BJ (cell line): Measurements from ENCODE around the gene PLEK. TPM values are rescaled to one million over a fixed set of nuclear protein-coding genes. Genes with fewer than 3 reads are reported as not detected.

Experiments used
- CTCF ChIA-PET: fragments of 350-600 bp; formaldehyde crosslinking; extraction: SDS; loops from one replicate; lab custom pipeline; 2021; ENCODE audit warnings: antibody characterized with exemption, inconsistent platforms; lab: Yijun Ruan, JAX
- POLR2A ChIA-PET: fragments of 300-600 bp; sonication (Branson Sonifier 250); formaldehyde crosslinking; extraction: SDS; loops from one replicate; lab custom pipeline; 2021; ENCODE audit warnings: antibody characterized with exemption; lab: Charles Lee
- DNase-seq: peaks from one replicate; pipeline ENCODE4 v3.0.0-alpha.2; 2011; ENCODE audit warnings: low read depth
- H3K27me3 ChIP-seq: 2 replicates; pipeline ENCODE4 v1.6.0; 2011; ENCODE audit warnings: low read length; ENCODE audit not compliant: control insufficient read depth, insufficient read depth
- H3K36me3 ChIP-seq: 2 replicates; pipeline ENCODE4 v1.5.1; 2011; ENCODE audit warnings: low read length; ENCODE audit not compliant: control insufficient read depth, insufficient read depth
- H3K4me3 ChIP-seq: 2 replicates; pipeline ENCODE4 v1.5.1; 2011; ENCODE audit warnings: low read depth, mild to moderate bottlenecking, control low read depth, low read length
- polyA plus RNA-seq: library from polyadenylated mRNA; depleted of rRNA; stranded (reverse); fragments of >200 nt; gene quantifications from 2 replicates; pipeline ENCODE4 v1.2.3, GENCODE V29; 2011
- TF ChIP-seq, protein P1 (sequence below): IDR thresholded peaks from 2 replicates; pipeline ENCODE4 v1.5.1; 2011; ENCODE audit warnings: low read depth, mild to moderate bottlenecking, control low read depth, inconsistent platforms, low read length, moderate library complexity; ENCODE audit not compliant: insufficient read depth

PLEK gene
- polyA plus RNA-seq, 1 experiment, result not detected

DNA sequence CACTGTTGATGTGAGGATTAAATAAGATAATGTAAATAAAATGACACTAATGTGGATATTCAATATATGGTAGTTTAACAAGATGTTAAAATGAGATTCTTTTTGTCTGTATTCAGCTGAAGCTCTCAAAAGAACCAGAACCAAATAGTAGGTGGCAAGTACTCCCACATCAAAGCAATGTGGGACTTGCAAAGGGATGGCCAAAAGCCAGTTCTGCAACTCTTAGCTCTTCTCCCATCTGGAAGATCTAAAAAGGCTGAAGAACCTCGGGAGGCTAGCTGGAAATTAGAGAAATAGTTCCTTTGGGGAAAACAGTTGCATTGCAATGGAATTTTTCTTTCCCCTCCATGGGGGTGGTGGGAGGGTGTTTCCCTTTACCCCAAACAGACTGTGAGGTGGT is 53.3 kb downstream of the PLEK start:
- DNase-seq, result no peak
- Histone ChIP-seq H3K27me3 (peaks cover 16% of the 10 kb centered on the region), H3K36me3 (no peaks in the 10 kb centered on the region), H3K4me3 (no peak overlapping the region)
- TF ChIP-seq, protein P1, sequence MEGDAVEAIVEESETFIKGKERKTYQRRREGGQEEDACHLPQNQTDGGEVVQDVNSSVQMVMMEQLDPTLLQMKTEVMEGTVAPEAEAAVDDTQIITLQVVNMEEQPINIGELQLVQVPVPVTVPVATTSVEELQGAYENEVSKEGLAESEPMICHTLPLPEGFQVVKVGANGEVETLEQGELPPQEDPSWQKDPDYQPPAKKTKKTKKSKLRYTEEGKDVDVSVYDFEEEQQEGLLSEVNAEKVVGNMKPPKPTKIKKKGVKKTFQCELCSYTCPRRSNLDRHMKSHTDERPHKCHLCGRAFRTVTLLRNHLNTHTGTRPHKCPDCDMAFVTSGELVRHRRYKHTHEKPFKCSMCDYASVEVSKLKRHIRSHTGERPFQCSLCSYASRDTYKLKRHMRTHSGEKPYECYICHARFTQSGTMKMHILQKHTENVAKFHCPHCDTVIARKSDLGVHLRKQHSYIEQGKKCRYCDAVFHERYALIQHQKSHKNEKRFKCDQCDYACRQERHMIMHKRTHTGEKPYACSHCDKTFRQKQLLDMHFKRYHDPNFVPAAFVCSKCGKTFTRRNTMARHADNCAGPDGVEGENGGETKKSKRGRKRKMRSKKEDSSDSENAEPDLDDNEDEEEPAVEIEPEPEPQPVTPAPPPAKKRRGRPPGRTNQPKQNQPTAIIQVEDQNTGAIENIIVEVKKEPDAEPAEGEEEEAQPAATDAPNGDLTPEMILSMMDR, result no peak
- CTCF ChIA-PET, result interaction anchor here (1.5 kb wide), 1 partner anchor 10 kb away, joined by 6 read pairs; no protein-coding TSS in a partner anchor
- POLR2A ChIA-PET, result no interaction called here

DNA sequence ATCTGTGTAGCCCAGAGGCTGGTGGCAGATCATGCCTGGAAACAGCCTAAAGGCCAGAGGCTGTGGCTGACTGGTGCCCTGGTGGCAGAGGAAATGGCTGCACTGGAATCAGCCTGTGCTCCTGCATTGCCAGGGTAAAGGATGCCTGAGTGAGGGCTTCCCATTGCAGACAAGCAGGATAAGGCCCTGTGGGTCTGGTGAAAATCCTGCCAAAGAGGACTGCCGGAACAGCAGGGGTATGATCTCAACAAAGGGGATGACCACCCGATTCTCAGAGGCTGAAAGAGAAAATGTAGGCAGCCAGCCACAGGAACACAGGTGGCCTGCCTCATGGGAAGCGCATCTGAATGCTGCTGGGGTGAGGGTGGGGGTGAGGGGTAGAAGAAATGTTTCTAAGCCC is 53.8 kb downstream of the PLEK start:
- no peaks in the 10 kb centered on the region for H3K36me3 ChIP-seq
- ChIA-PET POLR2A (no interaction called here), CTCF (interaction anchor here (1.0 to 1.5 kb wide), 2 partner anchors 10 to 13 kb away, joined by 3 to 6 read pairs; no protein-coding TSS in a partner anchor)
- no peak for DNase-seq
- H3K4me3 ChIP-seq, result no peak overlapping the region
- peaks cover 16% of the 10 kb centered on the region for H3K27me3 ChIP-seq
- TF ChIP-seq, protein P1, result no peak

DNA sequence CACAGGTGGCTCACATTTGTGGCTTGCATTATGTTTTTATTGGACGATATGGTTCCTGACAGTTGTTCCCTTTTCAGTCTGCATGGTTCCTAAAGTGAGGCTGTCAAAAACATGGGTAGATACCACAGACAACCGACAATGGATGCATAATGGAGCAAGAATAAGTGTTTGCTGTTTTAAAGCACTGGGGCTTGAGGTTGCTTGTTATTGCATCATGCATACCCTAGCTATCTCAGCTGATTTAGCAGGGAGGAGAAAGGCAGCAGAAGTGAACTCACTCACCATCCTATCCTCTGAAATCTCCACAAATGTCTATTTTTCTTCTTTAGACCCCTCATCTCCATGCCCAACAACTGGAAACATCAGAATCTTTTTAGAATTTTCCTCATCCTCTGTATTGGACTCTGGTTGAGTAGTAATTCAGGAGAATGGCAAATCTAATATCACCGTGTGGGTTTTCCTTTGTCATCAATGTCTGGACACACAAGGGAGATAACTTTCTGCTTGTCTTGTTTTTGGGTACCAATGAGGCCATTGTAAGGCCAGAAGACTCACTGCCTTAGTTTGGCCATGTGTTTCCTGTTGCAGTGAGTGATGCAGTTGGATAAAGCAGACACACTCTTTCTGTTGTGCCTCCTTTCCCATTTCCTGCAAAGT is 55.3 kb downstream of the PLEK start:
- Histone ChIP-seq H3K36me3 (no peaks in the 10 kb centered on the region), H3K27me3 (peaks cover 16% of the 10 kb centered on the region), H3K4me3 (no peak overlapping the region)
- no peak for DNase-seq
- POLR2A ChIA-PET, result no interaction called here
- TF ChIP-seq, protein P1, result no peak
- CTCF ChIA-PET, result interaction anchor here (1.0 to 1.5 kb wide), 2 partner anchors 10 to 14 kb away, joined by 3 read pairs; no protein-coding TSS in a partner anchor

DNA sequence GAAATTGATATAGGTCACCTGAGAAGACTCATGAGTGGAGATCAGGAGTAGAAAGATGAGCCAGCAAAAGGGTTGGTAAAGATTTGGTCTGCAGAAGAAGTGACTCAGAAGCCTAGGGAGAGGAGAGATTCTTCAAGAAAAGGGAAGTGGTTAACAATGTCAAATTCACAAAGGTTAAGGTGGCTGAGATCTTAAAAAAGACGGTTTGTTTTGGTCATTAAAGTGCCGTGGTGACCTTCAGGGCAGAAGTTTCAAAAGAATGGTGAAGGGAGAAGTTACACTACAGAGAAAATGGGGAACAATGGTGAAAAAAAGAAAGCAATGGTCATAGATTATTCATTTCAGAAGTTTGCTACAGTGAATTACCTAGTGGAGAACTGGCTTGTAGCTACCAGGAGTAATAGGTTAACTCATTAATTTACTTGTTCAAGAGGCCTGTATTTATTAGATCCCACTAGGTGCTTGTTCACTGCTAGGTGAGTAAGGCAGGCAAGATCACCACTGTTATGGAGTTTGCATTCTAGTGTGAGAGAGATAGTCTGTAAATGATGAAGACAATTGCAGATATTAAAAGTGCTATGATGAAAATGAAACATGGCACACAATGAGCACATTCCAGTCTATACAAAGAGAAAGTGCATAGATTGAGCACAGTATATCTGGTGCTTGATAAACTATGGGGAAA is 59.0 kb downstream of the PLEK start:
- Histone ChIP-seq H3K27me3 (peaks cover 3% of the 10 kb centered on the region), H3K36me3 (no peaks in the 10 kb centered on the region), H3K4me3 (no peak overlapping the region)
- DNase-seq, result no peak
- CTCF ChIA-PET, result interaction anchor here (1.0 kb wide), 1 partner anchor 17 kb away, joined by 3 read pairs; no protein-coding TSS in a partner anchor
- POLR2A ChIA-PET, result no interaction called here
- TF ChIP-seq, protein P1, result no peak

DNA sequence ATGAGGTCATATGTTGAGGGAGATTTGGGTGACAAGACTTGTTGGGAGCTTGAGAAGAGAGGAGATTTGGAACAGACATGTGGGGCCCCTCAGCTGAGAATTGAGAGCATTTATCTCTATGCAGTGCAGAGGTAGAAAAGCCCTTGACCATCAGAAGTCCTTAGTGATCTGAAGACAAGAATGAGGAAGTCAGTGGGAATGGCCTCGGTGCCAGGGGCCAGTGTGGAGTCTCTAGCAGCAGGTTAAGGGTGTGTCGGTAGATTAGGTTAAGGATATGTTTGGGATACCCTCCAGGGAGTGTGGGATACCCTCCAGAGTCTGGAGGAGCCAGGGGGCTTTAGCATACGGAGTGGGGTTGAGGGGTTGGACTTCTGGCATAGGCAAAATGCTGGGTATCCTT is 60.4 kb downstream of the PLEK start:
- TF ChIP-seq, protein P1, result no peak
- Histone ChIP-seq H3K4me3 (no peak overlapping the region), H3K36me3 (no peaks in the 10 kb centered on the region), H3K27me3 (peaks cover 2% of the 10 kb centered on the region)
- ChIA-PET POLR2A (no interaction called here), CTCF (interaction anchor here (1.0 kb wide), 1 partner anchor 16 kb away, joined by 3 read pairs; no protein-coding TSS in a partner anchor)
- no peak for DNase-seq
